ENCODE data around the gene MTA2. TPM values are rescaled to one million over a fixed set of nuclear protein-coding genes. Genes with fewer than 3 reads are reported as not detected.
A peak's percentile ranks its signal among the peaks of the same experiment; 100 is the strongest.

MTA2 gene
- total and polyA plus RNA-seq, 10 of the 15 experiments (the other 5 are each of a cell fraction or from before 2014, with no cell fraction given) = 6.7 to 201 (median 113) TPM

- Histone ChIP-seq H3K9me3 (replicated peaks; ENCODE audit: control insufficient read depth, insufficient read depth, low read length) (no peaks in the 10 kb centered on the region), H3K4me2 (ENCODE audit: control insufficient read depth, insufficient read depth) (peak overlapping the region; percentile 86), H3K36me3 (ENCODE audit: control insufficient read depth in 2 of 2, insufficient read depth in 2 of 2, low read length in 1 of 2) (peaks cover 11 to 12% of the 10 kb centered on the region in 2 experiments; a peak in 3 of 4 replicates), H3K27me3 (replicated peaks in 1 of 2; ENCODE audit: control insufficient read depth in 2 of 2, insufficient read depth in 2 of 2, low read length in 1 of 2) (no peaks in the 10 kb centered on the region), H4K20me1 (ENCODE audit: control insufficient read depth, insufficient read depth) (no peaks in the 10 kb centered on the region), H3K9ac (ENCODE audit: control insufficient read depth, insufficient read depth, low read length) (peak overlapping the region; percentile 82), H3K79me2 (ENCODE audit: control insufficient read depth, insufficient read depth, low read length) (no peaks in the 10 kb centered on the region; the same call in 1 of the 2 replicates), H2AFZ (ENCODE audit: control insufficient read depth, low read depth, low read length) (no peak overlapping the region), H3K4me3 (peak overlapping the region; percentile 26; the same call in 1 of the 2 replicates), H3K4me1 (ENCODE audit: control insufficient read depth, insufficient read depth, low read length) (peaks cover 83% of the 10 kb centered on the region), H3K27ac (ENCODE audit: control insufficient read depth, insufficient read depth) (peak overlapping the region; percentile 99)
- in situ Hi-C loops (cut with MboI) = loop anchor here (10.0 kb wide), 1 partner anchor 132 kb away; no protein-coding TSS in a partner anchor
- ChIA-PET CTCF (interaction anchor here (1.0 to 7.5 kb wide), 16 partner anchors 9 to 218 kb away, joined by 3 to 246 read pairs (median 8); partner anchors contain the start of genes AHNAK and TUT1), SMC1A (ENCODE audit: uncharacterized antibody, unreplicated experiment) (interaction anchor here (1.0 to 11.4 kb wide), 18 partner anchors 9 to 197 kb away, joined by 3 to 212 read pairs (median 4); partner anchors contain the start of genes AHNAK, EEF1G, TUT1 and ZBTB3), RAD21 (ENCODE audit: unreplicated experiment) (interaction anchor here (0.7 to 13.9 kb wide), 16 partner anchors 9 to 197 kb away, joined by 3 to 313 read pairs (median 6); partner anchors contain the start of genes AHNAK, C11orf98, CSKMT and EEF1G), POLR2A (interaction anchor here (0.5 to 11.4 kb wide), 12 partner anchors 10 to 132 kb away, joined by 3 to 188 read pairs (median 8); partner anchors contain the start of genes AHNAK, B3GAT3, C11orf98 and CSKMT)
- peak; percentile 50 for ATAC-seq
- BruUV-seq (replicated peaks) = no TSS peak
- peak; percentile 81 for DNase-seq (ENCODE audit: low read depth, low spot score)
- FAIRE-seq = peak; percentile 99
- 0% methylated on average over 3 of the region's 3 CpGs for WGBS (ENCODE audit: insufficient coverage, insufficient replicate concordance, low lambda C conversion rate, missing lambda C conversion rate)
- intact Hi-C loops (cut with micrococcal nuclease; ENCODE audit: unreplicated experiment) = loop anchor here (2.0 kb wide), 1 partner anchor 16 kb away; no protein-coding TSS in a partner anchor
- TF ChIP-seq CBFB (IDR thresholded peaks at IDR 0.05; ENCODE audit: low read depth) (peak; percentile 43; the same call in 1 of the 2 replicates), PRDM15 (CRISPR knock-in tag; IDR thresholded peaks at IDR 0.05) (no peak), SUPT20H (IDR thresholded peaks at IDR 0.05; ENCODE audit: borderline replicate concordance, control insufficient read depth, low read depth, low read length) (no peak), IKZF1 (conservative IDR thresholded peaks at IDR 0.05) (0 out of 2 replicates have a peak, but pooled peaks have one; percentile 9), BACH1 (IDR thresholded peaks at IDR 0.05; ENCODE audit: borderline replicate concordance) (0 out of 2 replicates have a peak, but pooled peaks have one; percentile 19), NKRF (conservative IDR thresholded peaks at IDR 0.05) (no peak), BMI1 (IDR thresholded peaks at IDR 0.05; ENCODE audit: borderline replicate concordance) (no peak), POU2F2 (IDR thresholded peaks at IDR 0.05; ENCODE audit: borderline replicate concordance, low read depth, low read length) (no peak; the same call in 2 of the 3 replicates), ZBED1 (IDR thresholded peaks at IDR 0.05; ENCODE audit: borderline replicate concordance) (0 out of 2 replicates have a peak, but pooled peaks have one; percentile 46), ZNF687 (IDR thresholded peaks at IDR 0.05) (0 out of 2 replicates have a peak, but pooled peaks have one; percentile 7), TBL1XR1 (IDR thresholded peaks at IDR 0.05; ENCODE audit: low read depth, low read length) (no peak)
These were observed 44.6 kb downstream of the MTA2 start for GRCh38 chr11:62556875-62557631.

All from GM12878 (cell line).